ENCODE measurements around the gene CD274. TPM values are rescaled to one million over a fixed set of nuclear protein-coding genes. Genes with fewer than 3 reads are reported as not detected.

The CD274 gene
- total and polyA plus RNA-seq, 2 of the 8 experiments (the other 6 are each of a cell fraction or from before 2014, with no cell fraction given): 0.08 to 0.15 TPM

DNA sequence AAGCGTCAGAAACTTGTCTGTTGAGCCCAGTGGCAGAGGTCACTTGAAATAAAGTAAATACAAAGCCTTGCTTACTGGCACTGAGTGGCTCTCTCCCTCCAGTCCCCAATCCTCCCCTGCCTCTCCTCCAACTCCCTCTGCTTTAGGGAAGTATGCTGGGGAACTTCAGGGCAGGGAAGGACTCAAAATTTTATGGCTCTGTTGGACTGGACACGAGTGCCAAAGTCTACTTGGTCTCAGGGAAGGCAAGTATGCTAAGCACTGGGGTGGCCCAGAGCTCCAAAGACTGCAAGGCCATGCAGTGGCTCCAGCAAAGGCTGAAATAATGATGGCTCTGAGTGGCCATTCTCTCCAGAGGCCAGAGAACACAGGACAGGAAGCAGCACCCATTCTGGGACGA, 22.2 kb upstream of the CD274 start:
- Histone ChIP-seq H4K8ac (ENCODE audit: extremely low read depth, insufficient read depth, low read length) (peak overlapping the region; percentile 65; the same call in 1 of the 2 replicates), H3K14ac (ENCODE audit: insufficient read length) (no peak overlapping the region), H3K23me2 (ENCODE audit: low read depth, low read length) (no peaks in the 10 kb centered on the region), H2BK12ac (ENCODE audit: low read depth, low read length) (0 out of 2 replicates have a peak overlapping the region, but pooled peaks have one; percentile 27), H2BK5ac (ENCODE audit: low read depth, low read length) (no peak overlapping the region), H3K79me2 (ENCODE audit: control insufficient read depth in 1 of 2, insufficient read depth in 2 of 2, low read length in 2 of 2) (no peaks in the 10 kb centered on the region), H3K4me1 (replicated peaks in 1 of 4; ENCODE audit: control insufficient read depth in 3 of 4, insufficient read depth in 4 of 4, low read length in 3 of 4) (no peaks in the 10 kb centered on the region), H3K27me3 (replicated peaks in 1 of 4; ENCODE audit: control insufficient read depth in 3 of 4, extremely low read depth in 1 of 4, insufficient read depth in 3 of 4, low read length in 3 of 4) (no peaks in the 10 kb centered on the region), H3K36me3 (ENCODE audit: control insufficient read depth in 2 of 4, insufficient read depth in 4 of 4, low read length in 3 of 4) (peaks cover 0 to 9% (median 0%) of the 10 kb centered on the region in 4 experiments; a peak in 3 of 8 replicates), H2BK15ac (ENCODE audit: low read length) (no peak overlapping the region), H3K27ac (ENCODE audit: low read depth, low read length) (no peak overlapping the region), H3K56ac (replicated peaks; ENCODE audit: insufficient read length, low read depth, low read length) (no peak overlapping the region), H3K79me1 (ENCODE audit: low read depth, low read length) (no peaks in the 10 kb centered on the region), H3K4me2 (ENCODE audit: insufficient read depth in 1 of 2, low read depth in 2 of 2, low read length in 2 of 2) (no peak overlapping the region), H3K4ac (replicated peaks; ENCODE audit: insufficient read length, low read depth, low read length) (no peak overlapping the region), H4K91ac (replicated peaks; ENCODE audit: insufficient read length, low read length) (no peak overlapping the region), H4K20me1 (replicated peaks in 1 of 2; ENCODE audit: control insufficient read depth in 1 of 2, insufficient read depth in 2 of 2, low read length in 2 of 2) (no peaks in the 10 kb centered on the region), H3K18ac (ENCODE audit: extremely low read depth, low read length) (no peak overlapping the region), H3K23ac (ENCODE audit: insufficient read length) (no peak overlapping the region), H3K9me3 (ENCODE audit: insufficient read depth in 2 of 2, low read depth in 1 of 2, low read length in 1 of 2) (peaks cover 0 to 9% of the 10 kb centered on the region in 2 experiments; a peak in 2 of 4 replicates), H3K9ac (replicated peaks in 1 of 4; ENCODE audit: extremely low read depth in 1 of 4, low read depth in 3 of 4, low read length in 3 of 4) (no peak overlapping the region), H3K4me3 (ENCODE audit: extremely low read depth in 1 of 4, insufficient read depth in 2 of 4, low read depth in 3 of 4, low read length in 4 of 4) (no peak overlapping the region), H2AK5ac (ENCODE audit: low read depth, low read length) (no peak overlapping the region), H4K5ac (ENCODE audit: insufficient read length, low read depth, low read length) (no peak overlapping the region), H2AFZ (ENCODE audit: low read length) (no peak overlapping the region), H2BK20ac (ENCODE audit: low read length) (no peak overlapping the region), H2BK120ac (replicated peaks; ENCODE audit: low read depth, low read length) (no peak overlapping the region)
- FAIRE-seq (no peak), DNase-seq (ENCODE audit: low read depth in 1 of 2, low spot score in 2 of 2) (no peak)
- WGBS, 2 experiments (ENCODE audit: extremely low coverage in 1 of 2, insufficient coverage in 1 of 2, insufficient read length in 1 of 2, insufficient replicate concordance in 2 of 2, low coverage in 1 of 2, low lambda C conversion rate in 2 of 2, missing lambda C conversion rate in 1 of 2): 89% methylated on average over 3 of the region's 3 CpGs; no CpG with 5 or more reads in 1 of the 2 experiments
- ChIA-PET CTCF (ENCODE audit: partially characterized antibody) (interaction anchor here (0.6 to 3.2 kb wide), 10 partner anchors 11 to 1296 kb away, joined by 3 to 18 read pairs (median 3); no protein-coding TSS in a partner anchor), POLR2A (ENCODE audit: partially characterized antibody) (interaction anchor here (1.5 kb wide), 1 partner anchor 9 kb away, joined by 4 read pairs; the partner anchor contains the start of gene PLGRKT)
- TF ChIP-seq, protein P1, sequence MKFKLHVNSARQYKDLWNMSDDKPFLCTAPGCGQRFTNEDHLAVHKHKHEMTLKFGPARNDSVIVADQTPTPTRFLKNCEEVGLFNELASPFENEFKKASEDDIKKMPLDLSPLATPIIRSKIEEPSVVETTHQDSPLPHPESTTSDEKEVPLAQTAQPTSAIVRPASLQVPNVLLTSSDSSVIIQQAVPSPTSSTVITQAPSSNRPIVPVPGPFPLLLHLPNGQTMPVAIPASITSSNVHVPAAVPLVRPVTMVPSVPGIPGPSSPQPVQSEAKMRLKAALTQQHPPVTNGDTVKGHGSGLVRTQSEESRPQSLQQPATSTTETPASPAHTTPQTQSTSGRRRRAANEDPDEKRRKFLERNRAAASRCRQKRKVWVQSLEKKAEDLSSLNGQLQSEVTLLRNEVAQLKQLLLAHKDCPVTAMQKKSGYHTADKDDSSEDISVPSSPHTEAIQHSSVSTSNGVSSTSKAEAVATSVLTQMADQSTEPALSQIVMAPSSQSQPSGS (IDR thresholded peaks at IDR 0.05; ENCODE audit: low read length): no peak
- TF ChIP-seq FOSL1 (IDR thresholded peaks at IDR 0.05; ENCODE audit: insufficient read depth, low read depth, low read length) (no peak), EP300 (IDR thresholded peaks at IDR 0.05; ENCODE audit: borderline replicate concordance in 1 of 2, low read depth in 2 of 2, low read length in 2 of 2) (no peak), JUND (IDR thresholded peaks at IDR 0.05; ENCODE audit: low read length) (no peak), CHD2 (IDR thresholded peaks at IDR 0.05; ENCODE audit: low read length) (no peak), ZNF274 (IDR thresholded peaks at IDR 0.05; ENCODE audit: borderline replicate concordance, extremely low read depth, low read length) (no peak), SP1 (IDR thresholded peaks at IDR 0.05; ENCODE audit: low read depth, low read length) (no peak), BACH1 (IDR thresholded peaks at IDR 0.05; ENCODE audit: low read length) (no peak), YY1 (IDR thresholded peaks at IDR 0.05; ENCODE audit: low read depth, low read length) (no peak), PHF8 (conservative IDR thresholded peaks at IDR 0.05; ENCODE audit: low read depth, low read length) (no peak)
- TF ChIP-seq, protein P2, sequence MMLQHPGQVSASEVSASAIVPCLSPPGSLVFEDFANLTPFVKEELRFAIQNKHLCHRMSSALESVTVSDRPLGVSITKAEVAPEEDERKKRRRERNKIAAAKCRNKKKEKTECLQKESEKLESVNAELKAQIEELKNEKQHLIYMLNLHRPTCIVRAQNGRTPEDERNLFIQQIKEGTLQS (IDR thresholded peaks at IDR 0.05; ENCODE audit: insufficient read depth, low read depth, low read length): no peak
- TF ChIP-seq, protein P3, sequence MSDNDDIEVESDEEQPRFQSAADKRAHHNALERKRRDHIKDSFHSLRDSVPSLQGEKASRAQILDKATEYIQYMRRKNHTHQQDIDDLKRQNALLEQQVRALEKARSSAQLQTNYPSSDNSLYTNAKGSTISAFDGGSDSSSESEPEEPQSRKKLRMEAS (IDR thresholded peaks at IDR 0.05): no peak
